ENCODE data around the gene BRD7.

BRD7 gene

GRCh38 chr16:50286681-50287080 lies 82.1 kb downstream of the BRD7 start:
- no peaks in the 10 kb centered on the region for H3K9me2 ChIP-seq (replicated peaks; ENCODE audit: low read depth, low read length)
- H3K79me2 ChIP-seq (ENCODE audit: insufficient read depth, low read length) = peaks cover 81% of the 10 kb centered on the region
- no peak overlapping the region for H3K4me2 ChIP-seq (ENCODE audit: low read depth, low read length, poor library complexity, severe bottlenecking)
- peaks cover 13% of the 10 kb centered on the region for H4K20me1 ChIP-seq (ENCODE audit: insufficient read depth, low read length, poor library complexity, severe bottlenecking)
- peaks cover 41% of the 10 kb centered on the region for H3K4me1 ChIP-seq (ENCODE audit: insufficient read depth, low read length, poor library complexity, severe bottlenecking)
- TF ChIP-seq CTCF (conservative IDR thresholded peaks at IDR 0.05; ENCODE audit: low read length) = no peak
- no peak for TF ChIP-seq EZH2phosphoT487 (IDR thresholded peaks at IDR 0.05; ENCODE audit: borderline replicate concordance)
- peaks cover 37% of the 10 kb centered on the region; the same call in 1 of the 2 replicates for H3K36me3 ChIP-seq (ENCODE audit: insufficient read depth, low read length)
- no peak overlapping the region for H3K4me3 ChIP-seq (ENCODE audit: low read length, poor library complexity, severe bottlenecking)
- H2AFZ ChIP-seq (ENCODE audit: low read length) = no peak overlapping the region
- H3F3A ChIP-seq (ENCODE audit: low read depth) = no peaks in the 10 kb centered on the region
- no peaks in the 10 kb centered on the region for H3K9me3 ChIP-seq (ENCODE audit: insufficient read depth, low read depth, low read length)
- no peaks in the 10 kb centered on the region for H3K27me3 ChIP-seq (ENCODE audit: insufficient read depth, low read length, poor library complexity, severe bottlenecking)
- H3K9ac ChIP-seq (ENCODE audit: low read depth, low read length, poor library complexity, severe bottlenecking) = no peak overlapping the region

- H3K79me2 ChIP-seq (ENCODE audit: insufficient read depth, low read length) = peaks cover 90% of the 10 kb centered on the region
- H4K20me1 ChIP-seq (ENCODE audit: insufficient read depth, low read length, poor library complexity, severe bottlenecking) = peaks cover 13% of the 10 kb centered on the region
- H3K4me2 ChIP-seq (ENCODE audit: low read depth, low read length, poor library complexity, severe bottlenecking) = peak overlapping the region; percentile 84
Observed at GRCh38 chr16:50285406-50286003, 83.3 kb downstream of the BRD7 start.

GRCh38 chr16:50284131-50284911 lies 84.5 kb downstream of the BRD7 start:
- TF ChIP-seq CTCF (conservative IDR thresholded peaks at IDR 0.05; ENCODE audit: low read length) (no peak), EZH2phosphoT487 (IDR thresholded peaks at IDR 0.05; ENCODE audit: borderline replicate concordance) (no peak)
- Histone ChIP-seq H3K9me2 (replicated peaks; ENCODE audit: low read depth, low read length) (no peaks in the 10 kb centered on the region), H3K9me3 (ENCODE audit: insufficient read depth, low read depth, low read length) (no peaks in the 10 kb centered on the region), H3K36me3 (ENCODE audit: insufficient read depth, low read length) (peaks cover 18% of the 10 kb centered on the region; the same call in 1 of the 2 replicates), H3K9ac (ENCODE audit: low read depth, low read length, poor library complexity, severe bottlenecking) (peak overlapping the region; percentile 75), H3K27me3 (ENCODE audit: insufficient read depth, low read length, poor library complexity, severe bottlenecking) (no peaks in the 10 kb centered on the region), H3K4me3 (ENCODE audit: low read length, poor library complexity, severe bottlenecking) (peak overlapping the region; percentile 3), H3K79me2 (ENCODE audit: insufficient read depth, low read length) (peaks cover 93% of the 10 kb centered on the region), H2AFZ (ENCODE audit: low read length) (no peak overlapping the region), H3F3A (ENCODE audit: low read depth) (no peaks in the 10 kb centered on the region), H4K20me1 (ENCODE audit: insufficient read depth, low read length, poor library complexity, severe bottlenecking) (peaks cover 13% of the 10 kb centered on the region), H3K4me2 (ENCODE audit: low read depth, low read length, poor library complexity, severe bottlenecking) (peak overlapping the region; percentile 84), H3K4me1 (ENCODE audit: insufficient read depth, low read length, poor library complexity, severe bottlenecking) (peaks cover 65% of the 10 kb centered on the region)

More at GRCh38 chr16:50285406-50286003, 83.3 kb downstream of the BRD7 start:
- H3K4me1 ChIP-seq (ENCODE audit: insufficient read depth, low read length, poor library complexity, severe bottlenecking) = peaks cover 53% of the 10 kb centered on the region
- no peak overlapping the region for H2AFZ ChIP-seq (ENCODE audit: low read length)
- H3K36me3 ChIP-seq (ENCODE audit: insufficient read depth, low read length) = peaks cover 30% of the 10 kb centered on the region; the same call in 1 of the 2 replicates
- no peaks in the 10 kb centered on the region for H3K27me3 ChIP-seq (ENCODE audit: insufficient read depth, low read length, poor library complexity, severe bottlenecking)
- no peaks in the 10 kb centered on the region for H3K9me2 ChIP-seq (replicated peaks; ENCODE audit: low read depth, low read length)
- H3K9me3 ChIP-seq (ENCODE audit: insufficient read depth, low read depth, low read length) = no peaks in the 10 kb centered on the region
- H3F3A ChIP-seq (ENCODE audit: low read depth) = no peaks in the 10 kb centered on the region
- no peak overlapping the region for H3K4me3 ChIP-seq (ENCODE audit: low read length, poor library complexity, severe bottlenecking)
- H3K9ac ChIP-seq (ENCODE audit: low read depth, low read length, poor library complexity, severe bottlenecking) = no peak overlapping the region
- no peak for TF ChIP-seq CTCF (conservative IDR thresholded peaks at IDR 0.05; ENCODE audit: low read length)
- TF ChIP-seq EZH2phosphoT487 (IDR thresholded peaks at IDR 0.05; ENCODE audit: borderline replicate concordance) = no peak

Data from Loucy (cell line).